GM18861 (cell line): ENCODE results near the gene TRMT1L.

ENCODE experiments used
- ATAC-seq: cut with Tn5 transposase; IDR thresholded peaks from one replicate; pipeline ENCODE4 v1.9.1; 2021; ENCODE audit not compliant: unreplicated experiment

The TRMT1L gene

DNA sequence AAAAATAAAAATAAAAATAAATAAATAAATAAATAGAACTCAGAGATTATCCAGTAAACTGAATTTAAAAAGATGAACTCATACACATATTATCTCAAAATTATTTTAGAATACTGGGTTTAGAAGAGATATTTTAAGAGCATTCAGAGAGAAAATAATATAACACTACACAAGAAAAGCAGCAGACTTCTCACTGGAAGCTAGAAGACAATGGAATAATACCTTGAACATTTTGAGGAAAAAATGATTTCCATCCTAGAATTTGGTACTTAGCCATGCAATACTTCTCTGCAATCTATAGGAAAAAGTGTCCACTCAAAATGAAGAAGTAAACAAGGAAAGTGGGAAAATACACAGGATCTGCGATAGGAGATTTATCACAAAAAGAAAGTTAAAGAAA, 24.2 kb downstream of the TRMT1L start:
- ATAC-seq = no peak

DNA sequence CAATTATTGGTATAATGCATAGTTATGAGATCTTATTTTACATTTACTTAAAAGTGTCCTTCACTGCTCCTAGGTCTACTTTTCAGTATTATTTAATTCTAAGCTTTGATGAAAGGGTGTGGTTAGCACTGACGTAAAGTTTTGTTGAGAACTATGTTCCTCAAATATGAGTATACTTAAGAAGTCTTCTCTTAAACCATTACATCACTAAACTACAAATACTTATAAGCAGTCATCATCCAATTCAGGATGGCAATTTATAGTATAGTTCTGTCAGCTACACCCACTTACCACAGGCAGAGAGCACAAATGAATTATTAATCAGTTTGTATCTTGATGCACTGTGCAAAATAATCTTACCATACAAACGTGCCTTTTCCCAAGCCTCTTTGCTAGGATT, 27.0 kb downstream of the TRMT1L start:
- ATAC-seq = no peak

DNA sequence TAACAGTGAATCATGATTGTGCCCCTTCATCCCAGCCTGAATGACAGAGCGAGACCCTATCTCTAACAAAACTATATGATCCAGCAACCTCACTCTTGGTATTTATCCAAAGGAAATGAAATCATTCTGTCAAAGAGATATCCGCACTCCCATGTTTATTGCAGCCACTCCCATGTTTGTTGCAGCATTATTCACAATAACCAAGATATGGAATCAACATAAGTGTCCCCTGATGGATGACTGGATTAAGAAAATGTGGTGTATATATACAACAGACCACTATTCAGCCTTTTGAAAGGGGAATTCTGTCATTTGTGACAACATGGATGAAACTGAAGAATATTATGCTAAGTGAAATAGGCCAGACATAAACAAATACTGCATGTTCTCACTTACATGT, 44.4 kb downstream of the TRMT1L start:
- ATAC-seq = no peak

DNA sequence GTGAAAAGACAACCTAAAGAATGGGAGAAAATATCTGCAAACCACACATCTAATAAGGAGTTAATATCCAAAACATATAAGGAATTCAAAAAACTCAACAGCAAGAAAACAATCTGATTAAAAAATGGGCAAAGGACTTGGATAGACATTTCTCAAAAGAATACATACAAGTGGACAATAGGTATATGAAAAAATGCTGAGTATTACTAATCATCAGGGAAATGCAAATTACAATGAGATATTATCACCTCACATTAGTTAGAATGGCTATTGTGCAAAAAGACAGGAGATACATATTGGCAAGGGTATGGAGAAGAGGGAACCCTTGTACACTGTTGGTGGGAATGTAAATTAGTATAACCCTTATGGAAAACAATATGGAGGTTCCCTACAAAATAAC, 44.9 kb downstream of the TRMT1L start:
- no peak for ATAC-seq

DNA sequence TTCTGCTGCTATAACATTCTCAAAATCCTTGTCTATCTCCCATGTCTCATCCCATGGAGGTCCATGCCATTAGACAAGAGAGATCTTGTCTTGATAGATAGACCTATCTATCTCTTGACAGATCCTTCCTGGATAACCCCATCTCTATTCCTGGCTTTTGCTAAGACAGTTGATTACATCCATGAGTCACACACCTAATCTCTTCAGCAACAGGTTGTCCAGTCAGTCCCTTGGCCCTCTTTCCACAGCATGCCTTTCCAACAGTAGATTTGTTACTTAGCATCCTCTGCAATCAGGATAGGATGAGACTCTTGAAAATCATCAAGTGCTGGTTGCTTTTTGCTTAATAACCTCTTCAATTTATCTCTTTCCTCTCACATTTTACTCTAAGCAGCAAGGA, 46.6 kb downstream of the TRMT1L start:
- no peak for ATAC-seq

DNA sequence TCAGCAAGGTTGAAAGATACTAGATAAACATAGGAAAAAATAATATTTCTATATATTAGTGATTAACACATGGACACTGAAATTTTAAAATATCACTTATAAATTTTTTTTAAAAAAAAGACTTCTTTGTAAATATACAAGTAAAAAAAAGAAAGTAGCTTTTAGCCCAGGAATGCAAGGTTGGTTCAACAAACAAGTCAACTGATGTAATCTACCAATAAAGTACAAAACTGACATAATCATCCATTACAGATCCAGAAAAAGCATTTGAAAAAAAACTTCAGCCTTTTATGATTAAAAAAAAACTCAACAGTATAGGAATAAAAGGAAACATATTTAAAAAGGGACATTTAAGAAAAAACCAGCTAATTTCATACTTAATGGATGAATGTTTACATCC, 48.4 kb downstream of the TRMT1L start:
- ATAC-seq = no peak

DNA sequence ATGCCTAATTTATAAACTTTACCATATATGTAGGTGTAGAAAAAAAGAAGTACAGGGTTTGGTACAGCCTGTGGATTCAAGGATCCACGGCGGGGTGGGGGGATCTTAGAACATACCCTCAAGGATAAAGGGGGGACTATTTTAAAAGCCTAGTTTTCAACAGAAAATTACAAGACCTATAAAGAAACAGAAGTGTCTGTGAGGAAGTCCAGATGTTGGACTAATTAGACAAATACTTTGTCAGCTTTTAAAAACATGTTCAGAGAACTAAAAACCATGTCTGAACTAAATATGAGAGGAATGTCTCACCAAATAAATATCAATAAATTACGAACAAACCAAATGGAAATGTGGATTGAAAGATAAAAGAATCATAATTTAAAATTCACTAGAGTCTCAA, 51.6 kb downstream of the TRMT1L start:
- no peak for ATAC-seq

DNA sequence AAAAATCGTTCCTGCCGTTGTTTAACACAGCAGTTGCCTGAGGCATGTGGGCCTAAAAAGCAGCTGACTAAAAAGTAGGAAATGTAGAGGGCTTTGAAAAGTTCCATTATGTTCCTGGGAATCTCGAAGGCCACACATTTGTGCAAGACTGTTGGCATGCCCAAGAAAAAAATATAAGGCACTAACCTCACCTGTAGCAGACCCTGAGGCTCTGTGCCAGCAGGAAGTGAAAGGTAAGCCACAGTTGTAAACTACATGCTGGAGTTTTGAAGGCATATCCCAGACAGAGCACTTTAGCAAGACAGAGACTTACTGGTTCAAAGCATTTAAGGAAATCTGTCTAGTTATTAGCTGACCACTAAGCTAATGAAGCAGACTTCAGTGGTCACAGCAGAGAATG, 52.7 kb downstream of the TRMT1L start:
- no peak for ATAC-seq

DNA sequence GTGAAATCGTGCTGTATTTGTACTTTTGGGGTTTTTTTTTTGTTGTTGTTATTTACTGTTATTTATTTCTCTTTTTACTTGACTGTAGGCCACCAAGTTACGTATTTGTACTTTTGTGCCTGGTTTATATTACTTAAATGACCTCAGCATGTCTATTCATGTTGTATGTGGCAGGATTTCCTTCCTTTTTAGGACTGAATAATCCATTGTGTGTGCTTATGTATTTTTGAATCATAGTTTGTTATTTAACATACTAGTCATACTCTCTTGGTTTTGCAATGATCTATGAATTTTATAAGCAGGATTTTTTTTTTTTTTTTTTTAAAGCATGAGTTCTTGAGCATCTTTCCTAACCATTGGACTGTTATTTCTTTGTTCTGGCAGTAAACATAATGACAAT, 60.2 kb downstream of the TRMT1L start:
- no peak for ATAC-seq

DNA sequence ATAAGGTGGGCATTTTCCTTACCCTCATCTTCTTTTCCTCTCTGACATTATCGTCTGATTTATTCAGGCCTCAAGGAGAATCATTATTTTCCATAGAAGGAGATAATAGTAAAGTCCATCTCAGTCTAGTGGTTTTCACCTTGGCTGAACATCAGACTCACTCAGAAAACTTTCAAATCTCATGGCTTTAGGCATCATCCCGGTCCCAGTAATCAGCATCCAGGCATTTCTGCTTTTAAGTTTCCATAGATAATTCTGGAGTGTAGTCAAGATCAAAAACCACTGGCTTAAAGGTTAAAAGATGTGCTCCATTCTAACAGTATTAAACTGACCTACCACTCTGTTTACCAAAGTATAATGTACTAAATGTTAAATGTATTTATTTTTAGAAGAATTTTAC, 62.0 kb downstream of the TRMT1L start:
- ATAC-seq = no peak

DNA sequence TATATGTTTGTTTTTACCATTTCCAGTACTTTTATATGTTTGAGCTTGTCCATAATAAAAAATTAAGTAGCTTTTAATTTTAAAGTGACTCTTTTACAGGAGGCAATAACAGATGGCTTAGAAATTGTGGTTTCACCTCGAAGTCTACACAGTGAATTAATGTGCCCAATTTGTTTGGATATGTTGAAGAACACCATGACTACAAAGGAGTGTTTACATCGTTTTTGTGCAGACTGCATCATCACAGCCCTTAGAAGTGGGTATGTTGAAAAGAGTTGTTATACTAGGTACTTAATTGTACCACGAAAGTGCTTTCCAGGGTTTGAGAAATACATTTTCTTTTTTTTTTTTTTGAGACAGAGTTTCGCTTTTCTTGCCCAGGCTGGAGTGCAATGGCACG, 65.3 kb downstream of the TRMT1L start:
- ATAC-seq = no peak

DNA sequence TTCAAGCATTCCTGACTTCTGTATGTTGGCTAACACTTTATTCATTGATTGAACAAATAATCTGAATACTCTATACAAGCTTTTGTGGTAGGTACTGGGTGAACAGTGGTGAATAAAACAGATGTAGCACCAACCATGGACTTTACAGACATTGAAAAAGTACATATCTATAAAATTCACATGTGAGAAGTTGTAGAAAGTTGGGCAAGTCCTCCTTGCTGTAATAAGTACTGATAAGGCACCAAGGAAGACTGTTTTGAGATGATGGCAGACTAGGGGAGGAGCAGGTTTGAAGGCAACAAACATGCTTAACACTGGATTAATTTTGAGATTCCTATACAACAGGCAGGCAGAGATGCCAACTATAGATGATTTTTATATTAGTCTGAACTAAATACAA, 69.0 kb downstream of the TRMT1L start:
- no peak for ATAC-seq

DNA sequence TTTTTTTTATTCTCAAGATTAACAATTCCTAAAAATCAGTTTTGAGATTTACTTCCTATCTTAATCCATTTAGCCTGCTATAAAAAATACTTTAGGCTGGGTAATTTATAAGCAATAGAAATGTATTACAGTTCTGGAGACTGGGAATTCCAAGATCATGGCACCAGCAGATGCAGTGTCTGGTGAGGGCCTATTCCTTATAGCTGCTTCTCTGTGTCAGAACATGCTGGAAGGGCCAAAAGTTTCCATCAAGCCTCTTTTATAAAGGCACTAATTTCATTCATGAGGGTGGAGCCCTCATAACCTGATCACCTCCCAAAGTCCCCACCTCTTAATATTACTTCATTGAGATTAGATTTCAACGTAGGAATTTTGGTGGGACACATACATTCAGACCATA, 69.7 kb downstream of the TRMT1L start:
- no peak for ATAC-seq

DNA sequence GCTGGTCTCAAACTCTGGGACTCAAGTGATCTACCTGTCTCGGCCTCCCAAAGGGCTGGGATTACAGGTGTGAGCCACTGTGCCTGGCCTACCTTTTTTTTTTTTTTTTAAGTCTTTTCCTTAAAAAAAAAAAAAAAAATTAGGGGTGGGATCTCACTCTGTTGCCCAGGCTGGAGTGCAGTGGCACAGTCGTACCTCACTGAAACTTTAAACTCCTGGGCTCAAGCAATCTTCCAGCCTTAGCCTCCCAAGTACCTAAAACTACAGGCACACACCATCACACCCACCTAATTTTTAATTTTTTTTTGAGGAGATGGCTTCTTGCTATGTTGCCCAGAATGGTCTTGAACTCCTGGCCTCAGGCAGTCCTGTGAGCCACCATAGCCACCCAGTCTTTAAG, 72.9 kb downstream of the TRMT1L start:
- ATAC-seq = no peak

DNA sequence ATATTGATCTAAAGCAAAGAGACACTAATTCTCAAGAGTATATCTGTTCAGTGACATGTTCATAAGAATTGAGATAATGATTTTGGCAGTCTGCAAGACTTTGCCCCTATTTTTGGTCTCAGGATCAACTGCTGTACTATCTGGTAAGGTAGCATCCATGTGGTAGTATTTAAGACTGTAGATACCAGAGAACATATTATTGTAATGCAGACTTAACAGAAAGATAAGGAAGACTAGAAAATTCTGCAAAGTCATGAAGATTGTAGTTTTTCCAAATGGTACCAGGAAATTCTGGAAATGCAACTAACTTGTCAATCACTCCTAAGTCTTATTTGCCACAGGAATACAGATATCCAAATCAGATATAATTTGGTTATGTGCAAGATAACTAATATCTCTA, 76.3 kb downstream of the TRMT1L start:
- no peak for ATAC-seq

DNA sequence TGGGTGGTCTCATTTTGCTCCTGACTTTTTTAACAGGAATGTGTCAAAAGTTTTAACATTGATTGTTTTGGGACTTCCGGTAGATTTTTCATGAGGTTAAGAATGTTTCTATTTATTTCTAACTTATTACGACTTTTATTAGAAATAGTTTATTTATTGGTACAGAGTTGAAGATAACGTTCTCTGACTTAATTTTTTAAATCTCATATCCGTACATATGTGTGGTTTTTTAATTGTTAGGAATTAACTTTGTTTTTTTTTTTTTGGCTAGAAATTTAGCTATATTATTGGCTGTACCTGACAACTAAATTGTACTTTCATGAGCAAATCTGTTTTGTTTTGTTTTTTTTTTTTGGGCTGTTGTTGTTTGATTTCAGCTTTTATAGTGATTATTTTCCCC, 79.4 kb downstream of the TRMT1L start:
- no peak for ATAC-seq

DNA sequence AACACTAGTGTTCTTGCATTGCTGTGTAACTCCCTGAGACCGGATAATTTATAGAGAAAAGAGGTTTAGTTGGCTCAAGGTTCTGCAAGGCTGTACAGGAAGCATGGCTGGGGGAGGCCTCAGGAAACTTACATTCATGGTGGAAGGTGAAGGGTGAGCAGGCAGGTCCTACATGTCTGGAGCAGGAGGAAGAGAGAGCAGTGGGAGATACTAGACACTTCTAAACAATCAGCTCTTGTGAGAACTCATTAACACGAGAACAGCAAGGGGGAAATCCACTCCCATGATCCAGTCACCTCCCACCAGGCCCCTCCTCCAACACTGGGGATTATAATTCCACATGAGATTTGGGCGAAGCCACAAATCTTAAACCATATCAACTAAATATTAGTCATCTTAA, 81.3 kb downstream of the TRMT1L start:
- ATAC-seq = no peak

DNA sequence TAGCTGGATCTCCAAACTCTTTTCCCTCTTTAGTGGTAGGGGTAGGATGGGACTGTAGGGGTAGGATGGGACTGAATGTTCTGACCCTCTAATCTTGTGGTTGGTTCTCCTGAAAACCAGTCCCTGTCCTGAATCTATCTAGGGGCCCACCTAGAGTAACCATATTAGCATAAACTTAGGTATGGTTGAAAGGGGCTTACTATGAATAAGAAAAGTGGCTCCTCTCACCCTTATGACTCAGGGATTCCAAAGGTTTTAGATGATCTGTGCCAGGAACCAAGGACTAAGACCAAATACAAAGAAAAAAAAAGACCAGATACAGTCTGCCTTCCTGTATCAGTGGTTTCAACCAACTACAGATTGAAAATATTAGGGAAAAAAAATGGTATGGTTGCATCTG, 82.4 kb downstream of the TRMT1L start:
- no peak for ATAC-seq

DNA sequence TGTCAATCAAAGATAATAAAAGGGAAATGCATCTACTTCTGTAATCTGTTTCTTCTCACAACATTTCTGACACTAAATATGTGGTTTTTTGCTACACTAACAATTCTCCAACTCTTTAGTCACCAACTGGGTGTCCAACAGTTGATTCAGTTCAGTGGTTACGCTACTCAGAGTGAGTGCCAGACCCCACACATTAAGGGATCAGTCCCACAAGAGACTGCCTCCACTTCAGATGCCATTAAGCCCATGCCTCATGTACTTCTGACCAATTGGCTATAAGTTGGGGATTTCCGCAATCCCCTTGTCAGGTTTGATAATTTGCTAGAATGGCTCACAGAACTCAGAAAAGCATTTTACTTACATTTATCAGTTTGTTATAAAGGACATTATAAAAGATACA, 83.0 kb downstream of the TRMT1L start:
- no peak for ATAC-seq

DNA sequence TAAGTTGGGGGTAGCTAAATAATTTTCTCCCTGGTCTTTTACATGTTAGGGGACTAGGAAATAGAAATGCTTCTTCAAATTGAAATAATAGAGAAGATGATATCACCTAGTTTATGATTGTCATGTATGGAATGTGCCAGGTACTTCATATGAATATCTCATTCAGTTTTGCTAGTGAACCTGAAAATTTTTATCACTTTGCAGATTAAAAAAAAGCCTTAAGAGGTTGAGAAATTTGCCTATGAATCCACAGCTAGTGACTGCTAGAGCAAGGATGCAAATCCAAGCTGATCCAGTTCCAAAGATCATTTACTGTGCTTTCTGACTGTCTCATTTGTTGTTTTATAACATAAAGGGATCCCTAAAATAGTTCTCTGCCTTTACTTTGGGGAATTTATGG, 86.7 kb downstream of the TRMT1L start:
- ATAC-seq = no peak

DNA sequence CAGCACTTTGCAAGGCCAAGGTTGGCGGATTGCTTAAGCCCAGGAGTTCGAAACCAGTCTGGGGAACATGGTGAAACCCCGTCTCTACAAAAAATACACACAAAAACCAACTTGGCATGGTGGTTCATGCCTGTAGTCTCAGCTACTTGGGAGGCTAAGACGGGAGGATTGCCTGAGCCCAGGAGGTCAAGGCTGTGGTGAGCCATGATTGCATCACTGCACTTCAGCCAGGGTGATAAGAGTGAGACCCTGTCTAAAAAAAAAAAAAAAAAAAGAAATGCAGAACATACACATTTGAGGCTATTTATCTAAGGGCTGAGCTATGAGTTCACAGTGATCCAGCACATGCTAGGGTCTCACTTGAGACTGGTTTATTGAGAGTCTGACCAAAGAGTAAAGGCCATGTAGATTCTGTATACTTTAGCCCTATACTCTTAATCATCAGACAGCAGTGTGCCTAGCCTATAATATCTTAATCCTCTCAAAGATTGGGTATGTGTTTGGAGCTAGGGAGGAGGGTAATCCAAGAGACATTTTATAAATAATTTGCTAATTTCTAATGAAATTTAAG, 87.5 kb downstream of the TRMT1L start:
- ATAC-seq = no peak

DNA sequence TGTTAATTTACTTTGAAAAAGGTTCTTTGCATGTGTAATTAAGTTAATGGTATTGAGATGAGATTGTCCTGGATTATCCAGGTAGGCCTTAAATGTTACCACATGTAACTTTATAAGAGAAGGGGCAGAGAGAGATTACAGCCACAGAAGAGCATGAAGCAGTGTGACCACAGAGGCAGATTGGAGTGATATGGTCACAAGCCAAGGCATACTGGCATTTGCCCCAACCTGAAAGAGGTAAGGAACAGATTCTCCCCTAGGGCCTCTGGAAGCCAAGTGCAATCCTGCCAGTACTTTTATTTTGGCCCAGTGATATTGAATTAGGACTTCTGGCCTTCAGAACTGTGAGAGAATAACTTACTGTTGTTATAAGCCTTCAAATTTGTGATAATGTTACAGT, 88.4 kb downstream of the TRMT1L start:
- ATAC-seq = no peak
